SH-SY5Y (cell line): Measurements from ENCODE around the gene ADGRA1.

Experiments
- GATA2 ChIP-seq: IDR thresholded peaks from 2 replicates; pipeline ENCODE4 v1.6.1; 2011; ENCODE audit warnings: mild to moderate bottlenecking, low read depth, low read length
- GATA3 ChIP-seq: IDR thresholded peaks from 2 replicates; pipeline ENCODE4 v1.6.1; 2011; ENCODE audit warnings: low read depth, mild to moderate bottlenecking, low read length, moderate library complexity

GRCh38 chr10:133095586-133095985 is 7.9 kb downstream of the ADGRA1 start:
- TF ChIP-seq GATA2 (no peak), GATA3 (no peak)
